Gastroesophageal sphincter (tissue), 4 donors: ENCODE measurements around the gene USP12. TPM values are rescaled to one million over a fixed set of nuclear protein-coding genes. Genes with fewer than 3 reads are reported as not detected.
"Not testable (repeated sequence)": the region's sequence is repeated elsewhere in the genome, so short reads cannot be mapped to it uniquely, and the experiment has no call there.

Experiments used
- ATAC-seq: fragments of 150-250 bp; one replicate; pipeline ENCODE4 v1.9.1; 2016; ENCODE audit warnings: mild to moderate bottlenecking, moderate library complexity
- H3K27ac ChIP-seq, 4 donors: fragments of 200-600 bp; sonication (generic) in 3 of 4; 1 replicate in 3 of 4; 2 replicates in 1 of 4; pipeline ENCODE4 v1.5.1; 2016 to 2019
- H3K27me3 ChIP-seq: fragments of 200-600 bp; sonication (generic); one replicate; pipeline ENCODE4 v1.5.1; 2019
- H3K36me3 ChIP-seq, 2 donors: fragments of 200-600 bp; sonication (generic); one replicate each; pipeline ENCODE4 v1.5.1; 2019; ENCODE audit warnings: control low read depth in 1 of 2
- H3K4me1 ChIP-seq, 3 donors: fragments of 200-600 bp; sonication (generic); 1 replicate in 2 of 3; 2 replicates in 1 of 3; pipeline ENCODE4 v1.5.1; 2016 to 2019; ENCODE audit warnings: control low read depth in 2 of 3
- H3K4me3 ChIP-seq, 2 donors: fragments of 200-600 bp; sonication (generic); one replicate each; pipeline ENCODE4 v1.5.1; 2019; ENCODE audit warnings: mild to moderate bottlenecking in 1 of 2, moderate library complexity in 1 of 2
- H3K9me3 ChIP-seq, 3 donors: fragments of 200-600 bp; sonication (generic); one replicate each; pipeline ENCODE4 v1.5.1; 2017 to 2019; ENCODE audit warnings: control low read depth in 2 of 3
- CTCF ChIP-seq, 4 experiments: fragments of 200-600 bp in 2 of 4; fragments of 450-650 bp in 2 of 4; sonication (generic) in 1 of 4; IDR thresholded peaks; one replicate each; pipeline ENCODE4 v1.5.1; 2017 to 2019; ENCODE audit warnings: antibody characterized with exemption in 4 of 4, mild to moderate bottlenecking in 2 of 4, moderate library complexity in 2 of 4
- EP300 ChIP-seq: sonication (generic); formaldehyde crosslinking; IDR thresholded peaks from one replicate; pipeline ENCODE4 v1.6.1; 2017; ENCODE audit warnings: antibody characterized with exemption, mild to moderate bottlenecking
- POLR2A ChIP-seq, 2 donors: fragments of 450-650 bp; IDR thresholded peaks; one replicate each; pipeline ENCODE4 v1.6.1; 2017; ENCODE audit warnings: antibody characterized with exemption in 2 of 2, mild to moderate bottlenecking in 2 of 2, moderate library complexity in 1 of 2
- POLR2AphosphoS5 ChIP-seq: sonication (generic); formaldehyde crosslinking; IDR thresholded peaks from one replicate; pipeline ENCODE4 v1.6.1; 2017; ENCODE audit warnings: antibody characterized with exemption
- WGBS, 2 donors: methylation state at CpG; one replicate each; pipeline ENCODE4 v1.1.5; 2018; ENCODE audit warnings: low coverage in 1 of 2; 5-methylcytosine and 5-hydroxymethylcytosine counted together
- total RNA-seq, 4 donors: library from RNA; depleted of rRNA; stranded (reverse); fragments of >200 nt; gene quantifications; one replicate each; pipeline ENCODE4 v1.1.0, GENCODE V29; 2016

USP12 gene
- total RNA-seq, 4 donors from 2014 or later, result 55.7 to 116 (median 78.8) TPM

- 78 to 86% methylated on average over 3 of the region's 3 CpGs for WGBS, 2 donors
- H3K9me3 ChIP-seq, result no peaks in the 10 kb centered on the region
These were observed 22.6 kb upstream of the USP12 start for GRCh38 chr13:27194209-27194608.

DNA sequence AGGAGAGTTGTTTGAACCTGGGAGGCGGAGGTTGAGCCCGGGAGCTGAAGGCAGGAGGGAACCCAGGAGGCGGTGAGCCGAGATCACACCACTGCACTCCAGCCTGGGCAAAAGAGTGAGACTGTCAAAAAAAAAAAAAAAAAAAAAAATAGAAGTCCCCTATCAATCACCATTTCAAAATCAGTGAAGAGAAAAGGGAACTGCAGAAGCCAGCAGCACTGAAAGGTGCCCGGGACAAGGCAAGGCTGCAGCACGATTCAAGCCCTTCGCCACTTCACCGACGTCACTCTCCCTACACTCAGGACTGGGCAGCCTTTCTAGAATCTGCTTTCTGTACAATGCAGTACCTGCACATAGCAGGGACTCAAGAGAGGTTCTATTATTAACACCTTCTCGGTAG, 21.9 kb upstream of the USP12 start:
- no peak overlapping the region for H3K27ac ChIP-seq
- no peak for ATAC-seq

More at GRCh38 chr13:27194209-27194608, 22.6 kb upstream of the USP12 start:
- Histone ChIP-seq H3K27me3 (no peaks in the 10 kb centered on the region), H3K27ac (no peak overlapping the region), H3K4me3 (no peak overlapping the region), H3K4me1 (peaks cover 0 to 9% (median 0%) of the 10 kb centered on the region in 3 donors), H3K36me3 (no peaks in the 10 kb centered on the region)
- ATAC-seq, result no peak
- no peak for TF ChIP-seq POLR2A (IDR thresholded peaks at IDR 0.05)
- no peak for TF ChIP-seq EP300
- no peak for TF ChIP-seq CTCF (IDR thresholded peaks at IDR 0.05)
- no peak for TF ChIP-seq POLR2AphosphoS5

DNA sequence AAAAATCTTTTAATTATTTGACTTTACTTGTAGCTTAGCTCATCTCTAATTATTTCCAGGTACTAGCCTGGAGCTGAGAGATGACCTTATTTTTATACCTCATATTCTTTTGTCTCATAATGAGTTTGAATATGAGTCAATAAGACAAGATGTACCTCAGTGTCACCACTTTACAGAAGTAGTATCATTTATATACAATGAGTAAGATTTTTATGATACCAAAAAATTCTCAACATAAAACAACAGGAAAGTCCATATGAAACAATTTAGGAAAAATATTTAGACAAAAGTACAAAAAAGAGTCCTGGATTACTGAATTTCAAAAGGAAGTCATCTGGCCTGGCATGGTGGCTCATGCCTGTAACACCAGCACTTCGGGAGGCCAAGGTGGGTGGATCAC, 21.4 kb upstream of the USP12 start:
- no peak for TF ChIP-seq CTCF (IDR thresholded peaks at IDR 0.05)
- no peak for TF ChIP-seq POLR2A (IDR thresholded peaks at IDR 0.05)
- no peak for TF ChIP-seq POLR2AphosphoS5
- no peak for TF ChIP-seq EP300
- no peaks in the 10 kb centered on the region for H3K9me3 ChIP-seq
- WGBS, 2 donors, result 71 to 80% methylated on average over 1 of the region's 1 CpG
- peaks cover 0 to 9% (median 0%) of the 10 kb centered on the region in 3 donors for H3K4me1 ChIP-seq
- no peak for ATAC-seq
- no peak overlapping the region for H3K27ac ChIP-seq
- no peaks in the 10 kb centered on the region for H3K36me3 ChIP-seq
- no peaks in the 10 kb centered on the region for H3K27me3 ChIP-seq
- no peak overlapping the region for H3K4me3 ChIP-seq

More for the DNA sequence above, 21.9 kb upstream of the USP12 start:
- H3K4me3 ChIP-seq, result no peak overlapping the region
- H3K9me3 ChIP-seq, result no peaks in the 10 kb centered on the region
- H3K4me1 ChIP-seq, result peaks cover 0 to 9% (median 0%) of the 10 kb centered on the region in 3 donors
- no peaks in the 10 kb centered on the region for H3K27me3 ChIP-seq
- H3K36me3 ChIP-seq, result no peaks in the 10 kb centered on the region
- TF ChIP-seq EP300 (no peak), POLR2AphosphoS5 (no peak), CTCF (IDR thresholded peaks at IDR 0.05) (no peak), POLR2A (IDR thresholded peaks at IDR 0.05) (no peak)
- 93% methylated on average over 8 of the region's 10 CpGs; no CpG with 5 or more reads in 1 of the 2 donors for WGBS, 2 donors

- H3K27ac ChIP-seq, H3K27me3 ChIP-seq, H3K9me3 ChIP-seq, H3K4me3 ChIP-seq, H3K4me1 ChIP-seq, H3K36me3 ChIP-seq, ATAC-seq: not testable (repeated sequence)
- 50% methylated on average over 1 of the region's 1 CpG; no CpG with 5 or more reads in 1 of the 2 donors for WGBS, 2 donors
These were observed 20.8 kb upstream of the USP12 start for GRCh38 chr13:27192367-27192766.

- H3K27ac ChIP-seq, result no peak overlapping the region
- TF ChIP-seq CTCF (IDR thresholded peaks at IDR 0.05) (no peak), EP300 (no peak), POLR2AphosphoS5 (no peak), POLR2A (IDR thresholded peaks at IDR 0.05) (no peak)
- no peaks in the 10 kb centered on the region for H3K9me3 ChIP-seq
These were observed 17.6 kb upstream of the USP12 start for GRCh38 chr13:27189192-27189591.

More at GRCh38 chr13:27189192-27189591, 17.6 kb upstream of the USP12 start:
- Histone ChIP-seq H3K36me3 (no peaks in the 10 kb centered on the region), H3K4me1 (no peaks in the 10 kb centered on the region), H3K27me3 (no peaks in the 10 kb centered on the region), H3K4me3 (no peak overlapping the region)
- ATAC-seq, result no peak
